Thyroid gland (tissue), 4 donors: ENCODE measurements around the gene ST7.

Experiments used
- POLR2A ChIP-seq, 2 donors: fragments of 450-650 bp; IDR thresholded peaks; one replicate each; pipeline ENCODE4 v1.6.1; 2017; ENCODE audit warnings: antibody characterized with exemption in 2 of 2, mild to moderate bottlenecking in 2 of 2, moderate library complexity in 1 of 2
- TF ChIP-seq, protein P1 (sequence below), 6 experiments: fragments of 200-600 bp in 3 of 6; fragments of 450-650 bp in 3 of 6; sonication (generic) in 3 of 6; IDR thresholded peaks; one replicate each; pipeline ENCODE4 v1.5.1; 2016 to 2019; ENCODE audit warnings: antibody characterized with exemption in 6 of 6, mild to moderate bottlenecking in 2 of 6, inconsistent platforms in 1 of 6, moderate library complexity in 1 of 6

- TF ChIP-seq, protein P1, sequence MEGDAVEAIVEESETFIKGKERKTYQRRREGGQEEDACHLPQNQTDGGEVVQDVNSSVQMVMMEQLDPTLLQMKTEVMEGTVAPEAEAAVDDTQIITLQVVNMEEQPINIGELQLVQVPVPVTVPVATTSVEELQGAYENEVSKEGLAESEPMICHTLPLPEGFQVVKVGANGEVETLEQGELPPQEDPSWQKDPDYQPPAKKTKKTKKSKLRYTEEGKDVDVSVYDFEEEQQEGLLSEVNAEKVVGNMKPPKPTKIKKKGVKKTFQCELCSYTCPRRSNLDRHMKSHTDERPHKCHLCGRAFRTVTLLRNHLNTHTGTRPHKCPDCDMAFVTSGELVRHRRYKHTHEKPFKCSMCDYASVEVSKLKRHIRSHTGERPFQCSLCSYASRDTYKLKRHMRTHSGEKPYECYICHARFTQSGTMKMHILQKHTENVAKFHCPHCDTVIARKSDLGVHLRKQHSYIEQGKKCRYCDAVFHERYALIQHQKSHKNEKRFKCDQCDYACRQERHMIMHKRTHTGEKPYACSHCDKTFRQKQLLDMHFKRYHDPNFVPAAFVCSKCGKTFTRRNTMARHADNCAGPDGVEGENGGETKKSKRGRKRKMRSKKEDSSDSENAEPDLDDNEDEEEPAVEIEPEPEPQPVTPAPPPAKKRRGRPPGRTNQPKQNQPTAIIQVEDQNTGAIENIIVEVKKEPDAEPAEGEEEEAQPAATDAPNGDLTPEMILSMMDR (IDR thresholded peaks at IDR 0.05) = no peak
- TF ChIP-seq POLR2A (IDR thresholded peaks at IDR 0.05) = no peak
Measured at GRCh38 chr7:117021986-117022385, 68.7 kb downstream of the ST7 start.
